Measurements from ENCODE around the gene TYROBP.
"Not testable (repeated sequence)": the region's sequence is repeated elsewhere in the genome, so short reads cannot be mapped to it uniquely, and the experiment has no call there.

The TYROBP gene

GRCh38 chr19:35901854-35902661 lies 6.0 kb downstream of the TYROBP start, which contains the start of gene HCST:
HCST (plus strand) TSS chr19:35902529; CDS start chr19:35902594, 65 bp downstream.
- in situ Hi-C loops (cut with HindIII; ENCODE audit: low sequenced_read_pairs): loop anchor here (10.0 kb wide), 1 partner anchor 67 kb away; no protein-coding TSS in a partner anchor

GRCh38 chr19:35901055-35901644 lies 6.9 kb downstream of the TYROBP start:
- in situ Hi-C loops (cut with HindIII; ENCODE audit: low sequenced_read_pairs): loop anchor here (10.0 kb wide), 1 partner anchor 66 kb away; no protein-coding TSS in a partner anchor

- in situ Hi-C loops (cut with HindIII; ENCODE audit: low sequenced_read_pairs): loop anchor here (10.0 kb wide), 1 partner anchor 65 kb away; no protein-coding TSS in a partner anchor
These were observed 8.4 kb downstream of the TYROBP start for GRCh38 chr19:35899547-35900214.

- in situ Hi-C loops (cut with HindIII; ENCODE audit: low sequenced_read_pairs): no loop called here
These were observed 9.6 kb downstream of the TYROBP start for GRCh38 chr19:35898499-35898809.

- in situ Hi-C loops (cut with HindIII; ENCODE audit: low sequenced_read_pairs): no loop called here
These were observed 10.2 kb downstream of the TYROBP start for GRCh38 chr19:35897706-35898451.

- in situ Hi-C loops (cut with HindIII; ENCODE audit: low sequenced_read_pairs): no loop called here
These were observed 11.5 kb downstream of the TYROBP start for GRCh38 chr19:35896643-35897040.

GRCh38 chr19:35895911-35896642 lies 12.0 kb downstream of the TYROBP start:
- in situ Hi-C loops (cut with HindIII; ENCODE audit: low sequenced_read_pairs): no loop called here

GRCh38 chr19:35894342-35894741 lies 13.8 kb downstream of the TYROBP start:
- in situ Hi-C loops (cut with HindIII; ENCODE audit: low sequenced_read_pairs): no loop called here

- in situ Hi-C loops (cut with HindIII; ENCODE audit: low sequenced_read_pairs): not testable (repeated sequence)
These were observed 16.3 kb downstream of the TYROBP start for GRCh38 chr19:35891819-35892218.

- in situ Hi-C loops (cut with HindIII; ENCODE audit: low sequenced_read_pairs): no loop called here
These were observed 17.9 kb downstream of the TYROBP start for GRCh38 chr19:35890113-35890650.

- in situ Hi-C loops (cut with HindIII; ENCODE audit: low sequenced_read_pairs): no loop called here
These were observed 18.6 kb downstream of the TYROBP start for GRCh38 chr19:35889370-35890112.

- in situ Hi-C loops (cut with HindIII; ENCODE audit: low sequenced_read_pairs): no loop called here
These were observed 19.7 kb downstream of the TYROBP start for GRCh38 chr19:35888398-35888797.

GRCh38 chr19:35887197-35887596 lies 20.9 kb downstream of the TYROBP start:
- in situ Hi-C loops (cut with HindIII; ENCODE audit: low sequenced_read_pairs): no loop called here

- in situ Hi-C loops (cut with HindIII; ENCODE audit: low sequenced_read_pairs): no loop called here
These were observed 22.2 kb downstream of the TYROBP start for GRCh38 chr19:35885904-35886303.

- in situ Hi-C loops (cut with HindIII; ENCODE audit: low sequenced_read_pairs): no loop called here
These were observed 22.8 kb downstream of the TYROBP start for GRCh38 chr19:35885225-35885738.

GRCh38 chr19:35883882-35884281 lies 24.2 kb downstream of the TYROBP start:
- in situ Hi-C loops (cut with HindIII; ENCODE audit: low sequenced_read_pairs): no loop called here

GRCh38 chr19:35882114-35882832 lies 25.8 kb downstream of the TYROBP start:
- in situ Hi-C loops (cut with HindIII; ENCODE audit: low sequenced_read_pairs): no loop called here

GRCh38 chr19:35879770-35880317 lies 28.3 kb downstream of the TYROBP start:
- in situ Hi-C loops (cut with HindIII; ENCODE audit: low sequenced_read_pairs): no loop called here

All from DLD1 (cell line).